ENCODE measurements around the gene LRRC28.
A peak's percentile ranks its signal among the peaks of the same experiment; 100 is the strongest.

Gene LRRC28

GRCh38 chr15:99424131-99424571, 172.9 kb downstream of the LRRC28 start:
- no peak for DNase-seq

- no peak for DNase-seq
Measured at GRCh38 chr15:99424978-99425656, 173.8 kb downstream of the LRRC28 start.

GRCh38 chr15:99425657-99426301, 174.5 kb downstream of the LRRC28 start:
- no peak for DNase-seq

- no peak for DNase-seq
Measured at GRCh38 chr15:99426431-99427105, 175.3 kb downstream of the LRRC28 start.

GRCh38 chr15:99427210-99427609, 175.9 kb downstream of the LRRC28 start:
- DNase-seq = no peak

- no peak for DNase-seq
Measured at GRCh38 chr15:99427668-99428361, 176.5 kb downstream of the LRRC28 start.

GRCh38 chr15:99429681-99430081, 178.4 kb downstream of the LRRC28 start:
- no peak for DNase-seq

- DNase-seq = no peak
Measured at GRCh38 chr15:99430881-99431401, 179.7 kb downstream of the LRRC28 start.

GRCh38 chr15:99431661-99432091, 180.4 kb downstream of the LRRC28 start:
- DNase-seq = no peak

- no peak for DNase-seq
Measured at GRCh38 chr15:99432271-99433025, 181.2 kb downstream of the LRRC28 start.

GRCh38 chr15:99433026-99433756, 181.9 kb downstream of the LRRC28 start:
- DNase-seq = no peak

GRCh38 chr15:99433757-99434450, 182.6 kb downstream of the LRRC28 start:
- no peak for DNase-seq

- DNase-seq = no peak
Measured at GRCh38 chr15:99434506-99435112, 183.3 kb downstream of the LRRC28 start.

- peak; percentile 38 for DNase-seq
Measured at GRCh38 chr15:99435113-99435695, 183.9 kb downstream of the LRRC28 start.

- DNase-seq = no peak
Measured at GRCh38 chr15:99435877-99436541, 184.7 kb downstream of the LRRC28 start.

GRCh38 chr15:99436542-99437314, 185.4 kb downstream of the LRRC28 start:
- no peak for DNase-seq

GRCh38 chr15:99437315-99438223, 186.3 kb downstream of the LRRC28 start:
- DNase-seq = no peak

- no peak for DNase-seq
Measured at GRCh38 chr15:99438224-99438585, 186.9 kb downstream of the LRRC28 start.
